ENCODE data around the gene SNX9.

GRCh38 chr6:157974967-157975366 is 151.9 kb downstream of the SNX9 start:
- TF ChIP-seq CTCF (IDR thresholded peaks at IDR 0.05; ENCODE audit: low read length) (no peak), EZH2 (IDR thresholded peaks at IDR 0.05; ENCODE audit: borderline replicate concordance, low read length) (no peak)
